CD4-positive, alpha-beta T cell (primary cell): ENCODE measurements around the gene FAM193B. TPM values are rescaled to one million over a fixed set of nuclear protein-coding genes. Genes with fewer than 3 reads are reported as not detected.

Experiments
- ATAC-seq: fragments of 200-7000 bp; cut with Tn5 transposase; one replicate; pipeline ENCODE4 v1.10.0; 2022; ENCODE audit warnings: mild to moderate bottlenecking; ENCODE audit not compliant: poor library complexity
- CTCF ChIA-PET: fragments of 350-600 bp; sonication (Branson Sonifier 250); formaldehyde crosslinking; loops from one replicate; lab custom pipeline; 2021; ENCODE audit warnings: antibody characterized with exemption, inconsistent platforms; lab: Charles Lee
- POLR2A ChIA-PET: fragments of 350-600 bp; sonication (Branson Sonifier 250); formaldehyde crosslinking; loops from one replicate; lab custom pipeline; 2021; ENCODE audit warnings: antibody characterized with exemption, inconsistent platforms; lab: Charles Lee
- DNase-seq, 14 experiments: peaks; one replicate each; pipeline ENCODE4 v3.0.0-alpha.2; 2013 to 2020; ENCODE audit warnings: mixed read lengths in 2 of 14
- H3K27ac ChIP-seq, 2 donors: one replicate each; pipeline versions ENCODE4 v1.5.1 to v1.7.0; 2013; ENCODE audit warnings: low read length in 2 of 2, low read depth in 1 of 2, mild to moderate bottlenecking in 1 of 2
- H3K27me3 ChIP-seq, 2 experiments: 1 replicate in 1 of 2; 2 replicates in 1 of 2; pipeline versions ENCODE4 v1.6.1 to v1.7.0; 2013; ENCODE audit warnings: low read length in 2 of 2, control low read depth in 1 of 2, mild to moderate bottlenecking in 1 of 2, moderate library complexity in 1 of 2; ENCODE audit not compliant: insufficient read depth in 2 of 2, control insufficient read depth in 1 of 2
- H3K36me3 ChIP-seq: one replicate; pipeline ENCODE4 v1.6.1; 2013; ENCODE audit warnings: low read length, control low read depth; ENCODE audit not compliant: insufficient read depth
- H3K4me1 ChIP-seq: one replicate; pipeline ENCODE4 v1.6.1; 2013; ENCODE audit warnings: low read length, control low read depth; ENCODE audit not compliant: insufficient read depth
- H3K4me3 ChIP-seq: one replicate; pipeline ENCODE4 v1.5.1; 2013; ENCODE audit warnings: mild to moderate bottlenecking, low read length, moderate library complexity
- H3K9me3 ChIP-seq, 2 experiments: 1 replicate in 1 of 2; 2 replicates in 1 of 2; pipeline versions ENCODE4 v1.6.1 to v1.7.0; 2013; ENCODE audit warnings: low read length in 2 of 2, mild to moderate bottlenecking in 2 of 2, control low read depth in 1 of 2, moderate library complexity in 1 of 2; ENCODE audit not compliant: control insufficient read depth in 1 of 2, insufficient read depth in 1 of 2
- H3K27ac Mint-ChIP-seq: one replicate; pipeline ENCODE4 v1.8.0; 2020; ENCODE audit warnings: mixed read lengths
- H3K27me3 Mint-ChIP-seq: one replicate; pipeline ENCODE4 v1.8.0; 2021; ENCODE audit warnings: mixed read lengths
- H3K36me3 Mint-ChIP-seq: one replicate; pipeline ENCODE4 v1.8.0; 2021; ENCODE audit warnings: low read depth, mixed read lengths
- H3K4me1 Mint-ChIP-seq: one replicate; pipeline ENCODE4 v1.8.0; 2021; ENCODE audit warnings: low read depth, mixed read lengths
- H3K4me3 Mint-ChIP-seq: one replicate; pipeline ENCODE4 v1.8.0; 2020; ENCODE audit warnings: mild to moderate bottlenecking, mixed read lengths
- H3K9me3 Mint-ChIP-seq: one replicate; pipeline ENCODE4 v1.8.0; 2020; ENCODE audit warnings: mixed read lengths
- intact Hi-C, 2 experiments: fragments of 100-400 bp; cut with DNase I in 1 of 2; cut with micrococcal nuclease in 1 of 2; formaldehyde crosslinking; loops; one replicate each; pipeline versions ENCODE4 v1.15.1 to v1.9.0; 2023 to 2025; cut with DNase I, micrococcal nuclease
- total RNA-seq, 174 experiments: library from RNA in 2 of 174; stranded (reverse) in 2 of 174; gene quantifications; one replicate each; pipeline ENCODE4 v1.2.3 and lab custom pipeline; 2021 to 2026
- TF ChIP-seq, protein P1 (sequence below): fragments of 200-600 bp; IDR thresholded peaks from one replicate; pipeline ENCODE4 v1.8.0; 2022; ENCODE audit warnings: antibody characterized with exemption, mild to moderate bottlenecking

Gene FAM193B
- total RNA-seq, 2 experiments from 2014 or later = 150 to 155 TPM

DNA sequence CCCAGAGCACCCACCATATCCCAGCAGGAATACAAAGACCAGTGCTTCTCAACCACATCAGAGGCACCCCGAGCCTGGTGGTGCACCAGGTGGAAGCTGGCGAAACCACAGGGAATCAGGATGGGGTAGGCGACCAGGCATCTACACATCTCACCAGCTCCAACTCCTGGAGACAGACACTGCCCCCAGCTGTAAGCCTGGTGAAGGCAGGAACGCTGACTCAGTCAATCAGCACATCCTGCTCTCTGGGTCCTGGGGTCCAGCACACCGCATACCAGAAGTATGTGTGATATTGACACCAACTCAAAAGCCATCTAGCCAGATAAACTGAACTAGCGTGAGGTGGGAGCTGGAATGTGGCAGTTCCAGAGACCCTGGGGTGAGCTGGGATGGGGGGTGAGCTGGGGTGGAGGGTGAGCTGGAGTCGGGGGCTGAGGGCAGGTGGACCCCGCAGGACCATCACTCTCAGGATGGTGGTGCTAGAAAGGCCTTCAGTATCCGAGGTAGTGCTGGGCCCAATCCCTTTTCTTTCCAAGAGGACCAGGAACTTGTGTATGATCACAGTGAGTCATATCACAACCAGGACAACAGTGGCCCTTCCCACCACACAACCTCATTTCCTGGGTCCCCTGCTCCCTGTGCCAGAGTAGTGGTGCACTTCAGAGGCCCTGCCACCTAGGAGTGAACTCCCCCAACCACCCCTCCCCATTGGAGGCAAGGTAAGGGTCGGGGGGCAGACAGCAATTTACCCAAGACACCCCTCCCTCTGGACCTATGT is 83.4 kb downstream of the FAM193B start:
- Histone ChIP-seq H3K27me3 (peaks cover 0 to 5% of the 10 kb centered on the region in 2 experiments), H3K4me1 (peaks cover 28% of the 10 kb centered on the region), H3K36me3 (no peaks in the 10 kb centered on the region), H3K27ac (no peak overlapping the region), H3K4me3 (no peak overlapping the region), H3K9me3 (no peaks in the 10 kb centered on the region)
- Mint-ChIP-seq H3K27me3 (peaks cover 6% of the 10 kb centered on the region), H3K27ac (no peak overlapping the region), H3K4me1 (peaks cover 17% of the 10 kb centered on the region), H3K4me3 (peak overlapping the region; percentile 67), H3K9me3 (no peaks in the 10 kb centered on the region), H3K36me3 (no peaks in the 10 kb centered on the region)
- ATAC-seq (no peak), DNase-seq (no peak)
- ChIA-PET CTCF (interaction anchor here (1.0 to 1.4 kb wide), 2 partner anchors 14 to 15 kb away, joined by 3 to 4 read pairs; no protein-coding TSS in a partner anchor), POLR2A (interaction anchor here (1.4 to 1.7 kb wide), 2 partner anchors 16 to 80 kb away, joined by 3 to 6 read pairs; no protein-coding TSS in a partner anchor)
- TF ChIP-seq, protein P1, sequence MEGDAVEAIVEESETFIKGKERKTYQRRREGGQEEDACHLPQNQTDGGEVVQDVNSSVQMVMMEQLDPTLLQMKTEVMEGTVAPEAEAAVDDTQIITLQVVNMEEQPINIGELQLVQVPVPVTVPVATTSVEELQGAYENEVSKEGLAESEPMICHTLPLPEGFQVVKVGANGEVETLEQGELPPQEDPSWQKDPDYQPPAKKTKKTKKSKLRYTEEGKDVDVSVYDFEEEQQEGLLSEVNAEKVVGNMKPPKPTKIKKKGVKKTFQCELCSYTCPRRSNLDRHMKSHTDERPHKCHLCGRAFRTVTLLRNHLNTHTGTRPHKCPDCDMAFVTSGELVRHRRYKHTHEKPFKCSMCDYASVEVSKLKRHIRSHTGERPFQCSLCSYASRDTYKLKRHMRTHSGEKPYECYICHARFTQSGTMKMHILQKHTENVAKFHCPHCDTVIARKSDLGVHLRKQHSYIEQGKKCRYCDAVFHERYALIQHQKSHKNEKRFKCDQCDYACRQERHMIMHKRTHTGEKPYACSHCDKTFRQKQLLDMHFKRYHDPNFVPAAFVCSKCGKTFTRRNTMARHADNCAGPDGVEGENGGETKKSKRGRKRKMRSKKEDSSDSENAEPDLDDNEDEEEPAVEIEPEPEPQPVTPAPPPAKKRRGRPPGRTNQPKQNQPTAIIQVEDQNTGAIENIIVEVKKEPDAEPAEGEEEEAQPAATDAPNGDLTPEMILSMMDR = no peak
- intact Hi-C loops = no loop called here

Other genes with a start within 250 kb of the FAM193B start
- gene MXD3, start 242.7 kb downstream of the FAM193B start, total RNA-seq = 1 to 10 TPM; 5.8 to 7.5 TPM
- gene LMAN2, start 202.9 kb downstream of the FAM193B start, total RNA-seq = 10 to 100 TPM; 54.5 to 55.6 TPM
- 10 to 100 TPM; 34.7 to 35.3 TPM for gene RGS14, start 196.6 kb downstream of the FAM193B start, total RNA-seq
- not detected for gene SLC34A1, start 170.1 kb downstream of the FAM193B start, total RNA-seq
- gene PFN3, start 153.9 kb downstream of the FAM193B start, total RNA-seq = not detected
- gene F12, start 145.0 kb downstream of the FAM193B start, total RNA-seq = under 1 TPM; 0.20 to 0.60 TPM
- 100 to 1,000 TPM; 186 to 192 TPM for gene GRK6, start 127.9 kb downstream of the FAM193B start, total RNA-seq
- gene PRR7, start 107.7 kb downstream of the FAM193B start, total RNA-seq = 10 to 100 TPM; 23.3 to 23.5 TPM
- 1 to 10 TPM; 1.8 to 2.5 TPM for gene DBN1, start 80.9 kb downstream of the FAM193B start, total RNA-seq
- gene PDLIM7, start 57.0 kb downstream of the FAM193B start, total RNA-seq = 1 to 10 TPM; 5.2 to 6.0 TPM
- 1 to 10 TPM; 1.3 to 1.4 TPM for gene DOK3, start 44.7 kb downstream of the FAM193B start, total RNA-seq
- 10 to 100 TPM; 49.6 to 49.7 TPM for gene DDX41, start 37.6 kb downstream of the FAM193B start, total RNA-seq
- 10 to 100 TPM; 42.7 to 47.8 TPM for gene TMED9, start 37.6 kb upstream of the FAM193B start, total RNA-seq
- 10 to 100 TPM; 31.1 to 33.8 TPM for gene B4GALT7, start 45.6 kb upstream of the FAM193B start, total RNA-seq
- gene FAM153A, start 228.3 kb upstream of the FAM193B start, total RNA-seq = 100 to 1,000 TPM; 106 to 115 TPM